Epithelial cell of umbilical artery (primary cell): ENCODE measurements around the gene UBTFL1. TPM values are rescaled to one million over a fixed set of nuclear protein-coding genes. Genes with fewer than 3 reads are reported as not detected.

ENCODE experiments used
- total RNA-seq: library from RNA; depleted of rRNA; stranded (reverse); fragments of >200 nt; gene quantifications from 2 replicates; pipeline ENCODE4 v1.2.3, GENCODE V29; 2014

The UBTFL1 gene
- total RNA-seq: not detected in 2 replicates

GRCh38 chr11:90085650-90086049, at the start of gene UBTFL1:
UBTFL1 (plus strand) TSS chr11:90085950; CDS start chr11:90085950, 0 bp downstream.

GRCh38 chr11:90134478-90135003, 48.8 kb downstream of the UBTFL1 start, which contains the start of gene NAALAD2:
NAALAD2 (plus strand) TSS chr11:90134663; CDS start chr11:90134759, 96 bp downstream.

Other genes with a start within 250 kb of the UBTFL1 start
- gene TRIM64B, start 207.5 kb upstream of the UBTFL1 start, total RNA-seq: not detected in 2 replicates
- not detected in 2 replicates for gene TRIM49D1, start 163.7 kb upstream of the UBTFL1 start, total RNA-seq
- not detected in 2 replicates for gene TRIM49D2, start 161.9 kb upstream of the UBTFL1 start, total RNA-seq
- not detected in 2 replicates for gene TRIM64, start 119.9 kb upstream of the UBTFL1 start, total RNA-seq
- gene TRIM49C, start 54.8 kb upstream of the UBTFL1 start, total RNA-seq: not detected in 2 replicates
- 0.32 and 0.61 TPM in 2 replicates for gene NAALAD2, start 48.7 kb downstream of the UBTFL1 start, total RNA-seq
- gene CHORDC1, start 137.1 kb downstream of the UBTFL1 start, total RNA-seq: 33.8 and 66.3 TPM in 2 replicates